RWPE1 (cell line): ENCODE data around the gene SIM1.

Source experiments
- CTCF ChIA-PET: fragments of 350-600 bp; sonication (Branson Sonifier 250); formaldehyde crosslinking; extraction: SDS; loops from one replicate; lab custom pipeline; 2021; lab: Yijun Ruan, JAX
- POLR2A ChIA-PET: fragments of 400-600 bp; formaldehyde crosslinking; extraction: SDS; loops from one replicate; lab custom pipeline; 2020; ENCODE audit warnings: antibody characterized with exemption; ENCODE audit not compliant: low non-redundant PET; lab: Yijun Ruan, JAX
- DNase-seq: peaks from one replicate; pipeline ENCODE4 v3.0.0; 2012; ENCODE audit warnings: low spot score
- H3K27ac ChIP-seq: fragments of 450-650 bp; 2 replicates; pipeline ENCODE4 v1.5.1; 2017
- CTCF ChIP-seq: fragments of 450-650 bp; conservative IDR thresholded peaks from 2 replicates; pipeline ENCODE4 v1.5.1; 2017; ENCODE audit warnings: low read depth, mild to moderate bottlenecking

The SIM1 gene

GRCh38 chr6:100472674-100473073 lies 8.0 kb upstream of the SIM1 start:
- CTCF ChIA-PET, result no interaction called here

GRCh38 chr6:100470422-100471120 lies 5.8 kb upstream of the SIM1 start:
- ChIA-PET CTCF (interaction anchor here (0.6 kb wide), 2 partner anchors 47 to 389 kb away, joined by 3 read pairs; no protein-coding TSS in a partner anchor), POLR2A (no interaction called here)
- no peak for DNase-seq
- no peak for TF ChIP-seq CTCF
- no peak overlapping the region for H3K27ac ChIP-seq

More at GRCh38 chr6:100472674-100473073, 8.0 kb upstream of the SIM1 start:
- TF ChIP-seq CTCF, result no peak
- H3K27ac ChIP-seq, result no peak overlapping the region
- POLR2A ChIA-PET, result no interaction called here
- DNase-seq, result no peak

- no peak overlapping the region for H3K27ac ChIP-seq
- DNase-seq, result no peak
- TF ChIP-seq CTCF, result no peak
- CTCF ChIA-PET, result interaction anchor here (0.6 to 1.1 kb wide), 3 partner anchors 9 to 436 kb away, joined by 3 read pairs; no protein-coding TSS in a partner anchor
- POLR2A ChIA-PET, result no interaction called here
Measured at GRCh38 chr6:100469101-100469859, 4.6 kb upstream of the SIM1 start.

- CTCF ChIA-PET, result no interaction called here
- TF ChIP-seq CTCF, result no peak
- POLR2A ChIA-PET, result no interaction called here
- no peak for DNase-seq
- H3K27ac ChIP-seq, result no peak overlapping the region
Measured at GRCh38 chr6:100468016-100468622, 3.4 kb upstream of the SIM1 start.

- no peak for TF ChIP-seq CTCF
- no peak overlapping the region for H3K27ac ChIP-seq
- DNase-seq, result no peak
- ChIA-PET CTCF (no interaction called here), POLR2A (no interaction called here)
Measured at GRCh38 chr6:100467129-100468015, 2.7 kb upstream of the SIM1 start.
